ENCODE results near the gene LARP4.
"Not testable (repeated sequence)": the region's sequence is repeated elsewhere in the genome, so short reads cannot be mapped to it uniquely, and the experiment has no call there.

LARP4 gene

GRCh38 chr12:50401500-50402081 lies 906 bp downstream of the LARP4 start:
- DNase-seq (ENCODE audit: low spot score) = no peak

DNA sequence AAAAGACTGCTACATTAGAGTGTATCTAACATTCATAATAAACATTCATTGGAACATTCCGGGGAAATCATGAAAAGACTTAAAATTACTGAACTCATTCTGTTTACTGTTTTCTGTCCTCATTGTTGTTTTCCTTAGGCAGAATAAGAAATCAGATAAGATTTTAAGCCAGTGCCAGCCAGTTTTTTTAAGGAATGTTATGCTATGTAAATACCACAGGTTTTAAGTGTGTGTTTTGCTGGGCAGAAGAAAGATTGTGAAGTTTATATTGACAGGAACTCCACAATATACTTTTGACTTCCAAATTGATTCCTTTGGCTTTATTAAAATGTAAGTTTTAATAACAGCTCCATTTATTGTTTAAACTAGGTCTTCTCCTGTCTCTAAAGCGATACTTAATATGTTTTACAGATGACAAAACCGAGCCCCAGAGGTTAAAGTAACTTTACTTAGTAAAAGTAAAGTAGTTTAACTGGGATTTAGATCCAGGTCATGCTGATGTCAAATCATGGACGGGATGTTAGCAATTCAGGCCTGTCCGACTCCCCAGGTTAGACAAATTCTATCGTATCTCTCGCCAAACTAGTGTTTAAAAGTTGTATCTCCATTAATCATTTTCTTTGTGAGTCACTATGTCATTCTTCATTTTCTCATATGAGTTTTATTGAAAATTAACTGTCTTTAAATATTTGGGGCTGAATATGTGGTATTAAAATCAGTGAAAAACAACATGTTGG lies 1.7 kb downstream of the LARP4 start:
- no peak for DNase-seq (ENCODE audit: low spot score)

DNA sequence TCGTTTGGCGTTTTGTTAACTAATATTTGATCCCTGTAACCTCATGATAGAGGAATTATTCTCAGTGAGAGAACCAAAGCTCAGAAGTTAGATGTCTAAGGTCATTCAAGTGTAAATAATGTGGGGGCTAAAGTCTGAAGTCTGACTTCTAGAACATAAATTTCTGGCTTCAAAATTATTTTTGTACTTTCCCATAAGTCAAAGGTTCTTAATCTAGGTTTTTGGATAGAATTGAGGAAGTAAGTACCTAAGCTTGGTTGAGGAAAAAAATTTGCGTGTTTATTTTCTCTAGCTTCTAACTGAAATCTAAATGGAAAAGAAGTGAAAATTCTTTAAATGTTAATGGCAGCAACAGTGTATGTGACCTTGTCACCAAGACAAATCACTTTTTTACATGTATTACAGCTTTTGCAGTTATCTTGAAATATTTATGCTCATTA lies 2.3 kb downstream of the LARP4 start:
- no peak for DNase-seq (ENCODE audit: low spot score)

DNA sequence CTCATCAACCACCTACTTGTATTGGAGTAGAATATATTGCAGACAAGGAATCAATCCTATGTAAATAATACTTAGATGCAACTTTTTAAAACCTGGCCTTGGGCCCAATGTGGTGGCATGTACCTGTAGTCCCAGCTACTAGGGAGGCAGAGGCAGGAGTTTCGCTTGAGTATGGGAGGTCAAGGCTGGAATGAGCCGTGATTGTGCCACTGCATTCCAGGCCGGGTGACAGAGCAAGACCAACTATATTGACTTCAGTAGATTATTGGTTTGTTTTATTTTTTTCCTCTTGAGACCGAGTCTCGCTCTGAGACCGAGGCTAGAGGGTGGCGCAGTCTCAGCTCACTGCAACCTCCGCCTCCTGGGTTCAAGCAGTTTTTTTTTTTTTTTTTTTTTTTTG lies 3.6 kb downstream of the LARP4 start:
- DNase-seq (ENCODE audit: low spot score) = no peak

DNA sequence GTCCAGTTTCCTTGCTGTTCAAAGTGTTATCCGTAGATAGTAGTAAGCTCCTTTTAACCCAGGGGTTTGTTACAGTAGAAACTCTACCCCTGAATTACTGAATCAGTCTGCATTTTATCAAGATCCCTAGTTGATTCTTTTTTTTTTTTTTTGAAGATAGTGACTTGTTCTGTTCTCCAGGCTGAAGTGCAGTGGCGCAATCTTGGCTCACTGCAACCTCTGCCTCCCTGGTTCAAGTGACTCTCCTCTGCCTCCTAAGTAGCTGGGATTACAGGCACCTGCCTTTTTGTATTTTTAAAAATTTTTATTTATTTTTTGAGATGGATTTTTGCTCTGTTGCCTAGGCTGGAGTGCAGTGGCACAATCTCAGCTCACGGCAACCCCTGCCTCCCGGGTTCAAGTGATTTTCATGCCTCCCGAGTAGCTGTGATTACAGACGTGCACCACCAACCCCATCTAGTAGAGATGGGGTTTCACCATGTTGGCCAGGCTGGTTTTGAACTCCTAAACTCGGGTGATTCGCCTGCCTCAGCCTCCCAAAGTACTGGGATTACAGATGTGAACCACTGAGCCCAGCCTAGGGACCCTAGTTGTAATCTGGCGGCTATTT lies 10.5 kb downstream of the LARP4 start:
- no peak for DNase-seq (ENCODE audit: low spot score)

GRCh38 chr12:50415899-50416479 lies 15.3 kb downstream of the LARP4 start:
- DNase-seq (ENCODE audit: low spot score) = no peak

DNA sequence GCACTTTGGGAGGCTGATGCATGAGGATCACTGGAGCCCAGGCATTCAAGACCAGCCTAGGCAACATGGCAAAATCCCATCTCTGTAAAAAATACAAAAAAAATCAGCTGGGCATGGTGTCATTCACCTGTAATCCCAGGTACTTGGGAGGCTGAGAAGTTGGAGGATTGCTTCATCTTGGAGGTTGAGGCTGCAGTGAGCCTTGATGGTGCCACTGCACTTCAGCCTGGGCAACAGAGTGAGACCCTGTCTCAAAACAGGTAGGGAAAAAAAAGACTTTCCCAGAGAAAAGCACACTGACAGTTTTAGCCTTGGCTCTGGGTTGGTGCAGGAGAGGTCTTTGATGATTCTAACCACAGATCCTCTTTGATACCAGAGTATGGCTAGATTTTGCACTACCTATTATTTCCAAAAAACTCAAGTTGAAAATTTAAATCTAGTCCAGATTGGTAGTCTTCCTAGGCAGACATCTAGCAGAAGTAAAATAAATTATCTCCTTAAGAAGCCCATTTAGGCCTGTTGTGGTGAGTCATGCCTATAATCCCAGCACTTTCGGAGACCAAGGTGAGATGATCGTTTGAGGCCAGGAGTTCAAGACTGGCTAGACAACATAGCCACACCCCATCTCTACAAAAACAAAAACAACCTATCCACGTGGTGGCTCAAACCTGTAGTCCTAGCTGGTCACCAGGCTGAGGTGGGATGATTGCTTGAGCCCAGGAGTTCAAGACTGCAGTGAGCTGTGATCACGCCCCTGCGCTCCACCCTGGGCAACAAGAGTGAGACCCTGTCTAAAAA lies 18.6 kb downstream of the LARP4 start:
- DNase-seq (ENCODE audit: low spot score) = no peak

GRCh38 chr12:50422855-50423254 lies 22.2 kb downstream of the LARP4 start:
- not testable (repeated sequence) for DNase-seq (ENCODE audit: low spot score)

DNA sequence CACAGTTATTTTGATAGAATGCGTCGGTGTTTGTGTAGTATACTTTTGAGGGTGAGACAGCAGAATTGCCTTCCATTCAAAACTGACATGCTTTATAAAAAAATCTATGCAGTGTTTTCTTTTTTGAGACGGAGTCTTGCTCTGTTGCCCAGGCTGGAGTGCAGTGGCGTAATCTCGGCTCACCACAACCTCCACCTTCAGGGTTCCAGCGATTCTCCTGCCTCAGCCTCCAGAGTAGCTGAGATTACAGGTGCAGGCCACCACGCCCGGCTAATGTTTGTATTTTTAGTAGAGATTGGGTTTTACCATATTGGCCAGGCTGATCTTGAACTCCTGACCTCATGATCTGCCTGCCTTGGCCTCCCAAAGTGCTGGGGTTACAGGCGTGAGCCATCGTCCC lies 22.7 kb downstream of the LARP4 start:
- DNase-seq (ENCODE audit: low spot score) = not testable (repeated sequence)

DNA sequence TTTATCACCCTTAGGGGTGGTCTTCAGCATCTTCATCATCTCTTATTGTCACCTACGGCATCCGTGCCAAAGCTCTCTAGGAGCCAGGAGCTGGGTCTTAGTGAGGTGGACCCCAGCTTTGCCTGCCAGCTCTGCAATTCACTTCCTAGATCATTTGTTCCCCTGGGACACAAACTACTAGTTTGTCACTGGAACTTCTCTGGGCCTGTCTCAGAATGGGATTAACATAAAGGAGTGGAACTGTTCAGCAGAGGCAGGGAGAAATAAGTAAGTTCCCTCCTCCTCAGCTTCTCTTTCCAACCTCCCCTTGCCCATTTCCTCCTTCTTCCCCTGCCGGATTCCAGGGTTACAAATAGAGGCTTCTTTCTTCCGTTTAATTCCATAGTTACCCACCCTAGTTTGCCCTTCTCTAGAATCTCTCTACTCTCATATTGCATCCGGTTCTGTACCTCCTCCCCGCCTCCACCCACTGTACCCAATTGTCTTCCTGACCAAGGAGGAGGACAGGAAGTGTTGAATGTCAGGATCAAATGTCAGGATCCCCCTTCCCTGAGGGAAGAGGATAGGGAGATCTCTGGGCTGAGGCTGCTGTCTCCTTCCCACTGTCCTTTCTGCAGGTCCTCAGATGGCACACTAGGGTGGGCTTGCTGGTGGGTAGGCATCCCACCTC lies 25.0 kb downstream of the LARP4 start:
- peak; percentile 26 for DNase-seq (ENCODE audit: low spot score)

GRCh38 chr12:50431656-50432055 lies 31.0 kb downstream of the LARP4 start:
- not testable (repeated sequence) for DNase-seq (ENCODE audit: low spot score)

- DNase-seq (ENCODE audit: low spot score) = no peak
These were observed 39.6 kb downstream of the LARP4 start for GRCh38 chr12:50440288-50440687.

DNA sequence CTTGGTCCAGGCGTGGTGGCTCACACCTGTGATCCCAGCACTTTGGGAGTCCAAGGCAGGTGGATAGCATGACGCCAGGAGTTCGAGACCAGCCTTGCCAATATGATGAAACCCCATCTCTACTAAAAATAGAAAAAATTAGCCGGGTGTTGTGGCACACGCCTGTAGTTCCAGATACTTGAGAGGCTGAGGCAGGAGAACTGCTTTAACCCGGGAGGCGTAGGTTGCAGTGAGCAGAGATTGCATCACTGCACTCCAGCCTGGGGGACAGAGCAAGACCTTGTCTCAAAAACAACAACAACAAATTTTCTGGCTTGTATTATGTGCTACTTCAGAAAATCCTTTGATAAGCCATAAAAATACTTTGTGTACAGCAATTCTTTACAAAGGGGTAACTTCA lies 41.1 kb downstream of the LARP4 start:
- no peak for DNase-seq (ENCODE audit: low spot score)

GRCh38 chr12:50442178-50442908 lies 41.7 kb downstream of the LARP4 start:
- peak; percentile 17 for DNase-seq (ENCODE audit: low spot score)

DNA sequence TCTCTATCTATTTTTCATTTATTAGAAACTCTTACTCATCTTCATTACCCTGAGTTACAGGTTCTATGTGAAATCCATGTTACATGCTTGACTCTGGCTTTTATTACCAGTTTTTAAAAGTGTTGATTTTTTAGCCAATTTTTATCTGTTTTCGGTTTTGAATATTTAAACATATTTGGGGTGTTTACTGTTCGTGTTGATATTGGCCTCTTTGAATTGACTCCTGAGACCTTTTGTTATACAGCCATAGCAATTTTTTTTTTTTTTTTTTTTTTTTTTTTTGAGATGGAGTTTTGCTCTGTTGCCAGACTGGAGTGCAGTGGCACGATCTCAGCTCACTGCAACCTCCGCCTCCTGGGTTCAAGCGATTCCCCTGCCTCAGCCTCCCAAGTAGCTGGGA lies 49.0 kb downstream of the LARP4 start:
- DNase-seq (ENCODE audit: low spot score) = not testable (repeated sequence)

- no peak for DNase-seq (ENCODE audit: low spot score)
These were observed 52.1 kb downstream of the LARP4 start for GRCh38 chr12:50452795-50453194.

DNA sequence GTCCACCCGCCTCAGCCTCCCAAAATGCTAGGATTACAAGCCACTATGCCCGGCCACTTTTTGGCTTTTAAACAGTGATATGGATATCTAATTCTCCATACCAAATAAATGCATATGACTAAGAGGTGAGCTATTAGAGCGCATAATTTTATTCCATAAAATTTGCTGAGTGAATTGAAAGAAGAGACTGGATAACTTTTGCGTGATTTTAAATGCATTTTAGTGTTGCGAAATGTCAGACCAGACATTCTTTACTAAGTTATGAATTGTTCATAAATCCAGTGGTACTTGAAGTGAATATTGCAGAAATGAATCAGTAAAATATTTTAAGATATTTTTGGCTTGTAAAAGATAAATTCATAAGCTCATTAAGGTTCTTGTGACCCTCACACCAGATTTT lies 53.2 kb downstream of the LARP4 start:
- no peak for DNase-seq (ENCODE audit: low spot score)

DNA sequence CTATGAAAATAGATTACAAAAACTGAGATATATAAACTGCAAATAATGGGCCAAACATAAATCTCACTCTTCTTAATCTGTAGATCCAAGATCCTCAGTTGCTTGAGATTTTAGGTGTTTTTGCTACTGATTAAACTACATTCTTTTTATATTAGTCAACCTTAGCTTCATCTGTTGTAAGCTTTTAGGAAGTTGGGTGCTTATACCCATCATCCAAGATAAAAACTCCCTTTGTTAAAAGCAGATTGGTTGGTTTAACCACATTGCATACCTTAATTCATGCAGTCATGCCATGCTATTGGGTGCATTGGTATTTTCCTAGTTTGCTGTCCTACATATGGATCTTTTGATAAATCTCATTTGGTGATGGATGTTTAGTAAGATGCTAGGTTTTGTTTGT lies 57.9 kb downstream of the LARP4 start:
- no peak for DNase-seq (ENCODE audit: low spot score)

DNA sequence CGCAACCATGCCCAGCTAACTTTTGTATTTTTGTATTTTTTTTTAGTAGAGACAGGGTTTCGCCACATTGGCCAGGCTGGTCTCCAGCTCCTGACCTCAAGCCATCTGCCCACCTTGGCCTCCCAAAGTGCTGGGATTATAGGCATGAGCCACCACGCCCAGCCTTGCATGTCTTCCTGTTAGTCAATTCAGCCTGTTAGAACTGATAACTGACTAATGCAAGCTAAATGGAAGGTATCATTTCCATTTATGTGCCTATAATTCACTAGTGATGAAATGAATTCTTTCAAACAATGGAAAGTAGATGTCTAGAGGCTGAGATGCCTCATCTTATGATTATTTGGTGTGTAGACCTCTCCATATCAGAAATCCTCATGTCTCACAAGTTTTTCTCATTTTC lies 66.8 kb downstream of the LARP4 start:
- no peak for DNase-seq (ENCODE audit: low spot score)

DNA sequence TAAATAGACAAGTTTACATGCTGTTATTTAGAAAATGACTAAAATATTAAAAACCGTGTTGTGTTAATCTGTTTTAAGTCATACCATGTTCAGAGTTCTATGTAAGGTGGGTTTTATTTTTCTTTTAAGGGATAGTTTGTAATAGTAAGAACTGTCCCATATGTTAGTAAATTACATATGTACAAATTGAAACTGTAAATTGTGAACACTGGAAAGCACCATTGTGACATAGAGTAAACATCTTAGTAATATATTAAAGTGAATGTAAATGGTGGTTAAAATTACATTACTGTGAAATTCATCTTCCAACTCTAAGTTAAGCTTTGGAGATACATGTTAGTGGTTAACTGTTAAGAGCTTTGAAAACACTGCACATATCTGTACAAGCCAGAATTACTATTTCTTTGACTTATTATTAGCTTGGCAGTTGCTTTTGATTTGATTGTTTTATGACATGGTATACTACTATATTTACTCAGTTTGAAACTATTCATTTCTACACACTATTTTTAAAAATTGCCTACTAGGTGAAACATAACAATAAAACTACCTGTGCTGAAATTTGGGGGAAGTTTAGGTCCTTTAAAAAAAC lies 76.7 kb downstream of the LARP4 start:
- no peak for DNase-seq (ENCODE audit: low spot score)

- DNase-seq (ENCODE audit: low spot score) = no peak
These were observed 81.9 kb downstream of the LARP4 start for GRCh38 chr12:50482571-50482970.

Data from D341Med (cell line).